ENCODE measurements around the gene RXFP2.

- TF ChIP-seq, protein P1, sequence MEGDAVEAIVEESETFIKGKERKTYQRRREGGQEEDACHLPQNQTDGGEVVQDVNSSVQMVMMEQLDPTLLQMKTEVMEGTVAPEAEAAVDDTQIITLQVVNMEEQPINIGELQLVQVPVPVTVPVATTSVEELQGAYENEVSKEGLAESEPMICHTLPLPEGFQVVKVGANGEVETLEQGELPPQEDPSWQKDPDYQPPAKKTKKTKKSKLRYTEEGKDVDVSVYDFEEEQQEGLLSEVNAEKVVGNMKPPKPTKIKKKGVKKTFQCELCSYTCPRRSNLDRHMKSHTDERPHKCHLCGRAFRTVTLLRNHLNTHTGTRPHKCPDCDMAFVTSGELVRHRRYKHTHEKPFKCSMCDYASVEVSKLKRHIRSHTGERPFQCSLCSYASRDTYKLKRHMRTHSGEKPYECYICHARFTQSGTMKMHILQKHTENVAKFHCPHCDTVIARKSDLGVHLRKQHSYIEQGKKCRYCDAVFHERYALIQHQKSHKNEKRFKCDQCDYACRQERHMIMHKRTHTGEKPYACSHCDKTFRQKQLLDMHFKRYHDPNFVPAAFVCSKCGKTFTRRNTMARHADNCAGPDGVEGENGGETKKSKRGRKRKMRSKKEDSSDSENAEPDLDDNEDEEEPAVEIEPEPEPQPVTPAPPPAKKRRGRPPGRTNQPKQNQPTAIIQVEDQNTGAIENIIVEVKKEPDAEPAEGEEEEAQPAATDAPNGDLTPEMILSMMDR (IDR thresholded peaks at IDR 0.05), result no peak
- TF ChIP-seq EZH2 (IDR thresholded peaks at IDR 0.05), result no peak
Measured at GRCh38 chr13:31769575-31769974, 30.2 kb downstream of the RXFP2 start.
